ENCODE data around the gene STUM. TPM values are rescaled to one million over a fixed set of nuclear protein-coding genes. Genes with fewer than 3 reads are reported as not detected.

Gene STUM
- total and polyA plus RNA-seq, 4 donors = 0.13 to 3.0 (median 1.7) TPM

DNA sequence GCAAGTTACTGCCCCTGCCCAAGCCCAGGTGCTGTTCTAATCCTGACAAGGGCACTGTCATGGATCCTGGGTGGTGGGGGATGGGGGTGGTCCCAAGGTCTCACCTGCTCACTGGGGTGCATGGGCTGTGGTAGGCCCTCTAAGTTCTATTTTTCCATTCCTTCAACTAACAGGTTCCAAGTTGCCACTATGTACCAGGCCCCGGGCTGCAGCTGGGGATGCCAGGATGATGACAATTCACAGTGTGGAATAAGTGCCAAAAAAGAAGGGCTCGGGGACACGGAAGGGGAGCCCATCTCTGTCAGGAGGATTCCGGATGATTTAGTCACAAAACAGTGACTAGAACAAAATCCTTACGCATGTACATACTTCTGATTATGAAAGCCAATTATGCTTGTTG, 76.0 kb downstream of the STUM start:
- intact Hi-C loops (cut with DNase I) = no loop called here
- H3K9me3 ChIP-seq (ENCODE audit: control insufficient read depth, low read length) = peaks cover 2% of the 10 kb centered on the region
- DNase-seq (peak; percentile 25 to 55), ATAC-seq (ENCODE audit: low FRiP score) (no peak)
- H3K27ac ChIP-seq (ENCODE audit: low read depth in 1 of 2, low read length in 2 of 2) = no peak overlapping the region
- no peaks in the 10 kb centered on the region for H3K4me1 ChIP-seq (ENCODE audit: control insufficient read depth in 1 of 2, insufficient read depth in 2 of 2, low read length in 2 of 2)
- H3K27me3 ChIP-seq (ENCODE audit: control insufficient read depth in 1 of 2, insufficient read depth in 2 of 2, low read length in 1 of 2) = no peaks in the 10 kb centered on the region
- WGBS, 2 donors = 80 to 83% methylated on average over 5 of the region's 5 CpGs
- H3K36me3 ChIP-seq (ENCODE audit: control insufficient read depth in 1 of 2, insufficient read depth in 2 of 2, low read length in 1 of 2) = no peaks in the 10 kb centered on the region
- no peak overlapping the region for H3K4me3 ChIP-seq (ENCODE audit: low read length in 2 of 2)

DNA sequence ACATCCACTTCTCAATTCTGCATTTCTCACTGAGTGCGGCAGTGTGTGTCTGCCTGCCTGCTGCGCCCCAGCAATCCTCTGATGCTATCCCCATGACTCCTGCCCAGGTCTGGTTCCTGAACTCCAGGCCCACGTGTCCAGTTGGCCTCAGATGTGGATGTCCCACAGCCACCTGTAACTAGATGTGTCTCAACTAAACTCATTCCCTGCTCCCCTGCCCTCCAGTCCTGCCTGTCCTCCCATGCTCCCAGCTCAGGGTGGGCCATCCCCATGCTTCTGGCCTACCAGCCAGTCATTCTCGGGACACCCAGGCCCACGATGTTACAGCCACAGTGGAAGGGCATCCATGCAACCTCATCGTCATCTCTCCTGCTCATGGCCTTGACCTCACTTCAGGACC, 76.8 kb downstream of the STUM start:
- ATAC-seq (ENCODE audit: low FRiP score) = no peak
- intact Hi-C loops (cut with DNase I) = no loop called here
- Histone ChIP-seq H3K36me3 (ENCODE audit: control insufficient read depth in 1 of 2, insufficient read depth in 2 of 2, low read length in 1 of 2) (no peaks in the 10 kb centered on the region), H3K4me1 (ENCODE audit: control insufficient read depth in 1 of 2, insufficient read depth in 2 of 2, low read length in 2 of 2) (no peaks in the 10 kb centered on the region), H3K27ac (ENCODE audit: low read depth in 1 of 2, low read length in 2 of 2) (no peak overlapping the region), H3K27me3 (ENCODE audit: control insufficient read depth in 1 of 2, insufficient read depth in 2 of 2, low read length in 1 of 2) (no peaks in the 10 kb centered on the region), H3K4me3 (ENCODE audit: low read length in 2 of 2) (no peak overlapping the region), H3K9me3 (ENCODE audit: control insufficient read depth, low read length) (peaks cover 2% of the 10 kb centered on the region)
- DNase-seq = peak; percentile 45 to 67
- WGBS, 2 donors = 94 to 96% methylated on average over 6 of the region's 6 CpGs

- Histone ChIP-seq H3K4me3 (ENCODE audit: low read length in 2 of 2) (no peak overlapping the region), H3K9me3 (ENCODE audit: control insufficient read depth, low read length) (peaks cover 2% of the 10 kb centered on the region), H3K4me1 (ENCODE audit: control insufficient read depth in 1 of 2, insufficient read depth in 2 of 2, low read length in 2 of 2) (no peaks in the 10 kb centered on the region), H3K27ac (ENCODE audit: low read depth in 1 of 2, low read length in 2 of 2) (no peak overlapping the region), H3K27me3 (ENCODE audit: control insufficient read depth in 1 of 2, insufficient read depth in 2 of 2, low read length in 1 of 2) (no peaks in the 10 kb centered on the region), H3K36me3 (ENCODE audit: control insufficient read depth in 1 of 2, insufficient read depth in 2 of 2, low read length in 1 of 2) (no peaks in the 10 kb centered on the region)
- DNase-seq (peak; percentile 38 to 55), ATAC-seq (ENCODE audit: low FRiP score) (peak; percentile 20)
- intact Hi-C loops (cut with DNase I) = loop anchor here in 1 of 2 donors (2.0 kb wide), 1 partner anchor 203 kb away; no protein-coding TSS in a partner anchor
- WGBS, 2 donors = 77 to 78% methylated on average over 10 of the region's 10 CpGs
These were observed 77.4 kb downstream of the STUM start for GRCh38 chr1:226625832-226626576.

DNA sequence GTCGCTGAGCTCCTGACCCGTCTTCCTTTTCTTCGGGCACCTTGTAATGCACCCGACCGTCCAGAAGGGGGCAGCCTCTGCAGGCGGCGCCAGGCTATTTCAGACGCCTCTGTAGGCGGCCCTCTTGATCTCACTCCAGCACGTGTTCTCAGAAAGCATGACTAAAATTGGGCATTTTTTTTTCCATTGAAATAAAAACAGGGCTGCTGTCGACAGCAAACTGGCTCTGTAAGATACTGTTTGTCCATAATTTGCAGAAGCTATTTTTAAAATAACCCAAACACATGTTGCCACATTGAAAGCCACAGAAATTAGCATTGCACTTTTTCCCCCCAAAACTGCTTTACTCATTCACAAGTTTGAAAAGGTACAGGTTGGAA, 78.0 kb downstream of the STUM start:
- DNase-seq = peak; percentile 86 to 92
- no peaks in the 10 kb centered on the region for H3K4me1 ChIP-seq (ENCODE audit: control insufficient read depth in 1 of 2, insufficient read depth in 2 of 2, low read length in 2 of 2)
- WGBS, 2 donors = 1 to 2% methylated on average over 11 of the region's 11 CpGs
- H3K27ac ChIP-seq (ENCODE audit: low read depth in 1 of 2, low read length in 2 of 2) = no peak overlapping the region
- H3K9me3 ChIP-seq (ENCODE audit: control insufficient read depth, low read length) = peaks cover 2% of the 10 kb centered on the region
- intact Hi-C loops (cut with DNase I) = loop anchor here in 1 of 2 donors (2.0 kb wide), 1 partner anchor 202 kb away; no protein-coding TSS in a partner anchor
- H3K36me3 ChIP-seq (ENCODE audit: control insufficient read depth in 1 of 2, insufficient read depth in 2 of 2, low read length in 1 of 2) = no peaks in the 10 kb centered on the region
- H3K4me3 ChIP-seq (ENCODE audit: low read length in 2 of 2) = no peak overlapping the region
- peak; percentile 94 for ATAC-seq (ENCODE audit: low FRiP score)
- H3K27me3 ChIP-seq (ENCODE audit: control insufficient read depth in 1 of 2, insufficient read depth in 2 of 2, low read length in 1 of 2) = no peaks in the 10 kb centered on the region

- H3K9me3 ChIP-seq (ENCODE audit: control insufficient read depth, low read length) = peaks cover 2% of the 10 kb centered on the region
- H3K36me3 ChIP-seq (ENCODE audit: control insufficient read depth in 1 of 2, insufficient read depth in 2 of 2, low read length in 1 of 2) = no peaks in the 10 kb centered on the region
- H3K4me3 ChIP-seq (ENCODE audit: low read length in 2 of 2) = no peak overlapping the region
- intact Hi-C loops (cut with DNase I) = loop anchor here in 1 of 2 donors (2.0 kb wide), 1 partner anchor 202 kb away; no protein-coding TSS in a partner anchor
- ATAC-seq (ENCODE audit: low FRiP score) (no peak), DNase-seq (peak in 1 of 2 donors; percentile 32)
- no peak overlapping the region for H3K27ac ChIP-seq (ENCODE audit: low read depth in 1 of 2, low read length in 2 of 2)
- no peaks in the 10 kb centered on the region for H3K27me3 ChIP-seq (ENCODE audit: control insufficient read depth in 1 of 2, insufficient read depth in 2 of 2, low read length in 1 of 2)
- WGBS, 2 donors = 68 to 69% methylated on average over 6 of the region's 6 CpGs
- H3K4me1 ChIP-seq (ENCODE audit: control insufficient read depth in 1 of 2, insufficient read depth in 2 of 2, low read length in 2 of 2) = no peaks in the 10 kb centered on the region
These were observed 78.6 kb downstream of the STUM start for GRCh38 chr1:226627050-226627755.

- peak; percentile 27 to 69 for DNase-seq
These were observed 79.5 kb downstream of the STUM start for GRCh38 chr1:226627924-226628611.

GRCh38 chr1:226628612-226629155, 80.1 kb downstream of the STUM start:
- 87 to 88% methylated on average over 10 of the region's 10 CpGs for WGBS, 2 donors
- no peaks in the 10 kb centered on the region for H3K4me1 ChIP-seq (ENCODE audit: control insufficient read depth in 1 of 2, insufficient read depth in 2 of 2, low read length in 2 of 2)
- no peak overlapping the region for H3K4me3 ChIP-seq (ENCODE audit: low read length in 2 of 2)
- H3K27me3 ChIP-seq (ENCODE audit: control insufficient read depth in 1 of 2, insufficient read depth in 2 of 2, low read length in 1 of 2) = no peaks in the 10 kb centered on the region
- H3K9me3 ChIP-seq (ENCODE audit: control insufficient read depth, low read length) = no peaks in the 10 kb centered on the region
- H3K27ac ChIP-seq (ENCODE audit: low read depth in 1 of 2, low read length in 2 of 2) = no peak overlapping the region
- ATAC-seq (ENCODE audit: low FRiP score) (no peak), DNase-seq (peak; percentile 17 to 50)
- no peaks in the 10 kb centered on the region for H3K36me3 ChIP-seq (ENCODE audit: control insufficient read depth in 1 of 2, insufficient read depth in 2 of 2, low read length in 1 of 2)
- intact Hi-C loops (cut with DNase I) = no loop called here

More at GRCh38 chr1:226627924-226628611, 79.5 kb downstream of the STUM start:
- H3K27me3 ChIP-seq (ENCODE audit: control insufficient read depth in 1 of 2, insufficient read depth in 2 of 2, low read length in 1 of 2) = no peaks in the 10 kb centered on the region
- H3K27ac ChIP-seq (ENCODE audit: low read depth in 1 of 2, low read length in 2 of 2) = no peak overlapping the region
- H3K9me3 ChIP-seq (ENCODE audit: control insufficient read depth, low read length) = no peaks in the 10 kb centered on the region
- no peak for ATAC-seq (ENCODE audit: low FRiP score)
- H3K4me3 ChIP-seq (ENCODE audit: low read length in 2 of 2) = no peak overlapping the region
- H3K4me1 ChIP-seq (ENCODE audit: control insufficient read depth in 1 of 2, insufficient read depth in 2 of 2, low read length in 2 of 2) = no peaks in the 10 kb centered on the region
- no peaks in the 10 kb centered on the region for H3K36me3 ChIP-seq (ENCODE audit: control insufficient read depth in 1 of 2, insufficient read depth in 2 of 2, low read length in 1 of 2)
- intact Hi-C loops (cut with DNase I) = loop anchor here in 1 of 2 donors (2.0 kb wide), 1 partner anchor 201 kb away; no protein-coding TSS in a partner anchor
- 90 to 92% methylated on average over 11 of the region's 11 CpGs for WGBS, 2 donors

DNA sequence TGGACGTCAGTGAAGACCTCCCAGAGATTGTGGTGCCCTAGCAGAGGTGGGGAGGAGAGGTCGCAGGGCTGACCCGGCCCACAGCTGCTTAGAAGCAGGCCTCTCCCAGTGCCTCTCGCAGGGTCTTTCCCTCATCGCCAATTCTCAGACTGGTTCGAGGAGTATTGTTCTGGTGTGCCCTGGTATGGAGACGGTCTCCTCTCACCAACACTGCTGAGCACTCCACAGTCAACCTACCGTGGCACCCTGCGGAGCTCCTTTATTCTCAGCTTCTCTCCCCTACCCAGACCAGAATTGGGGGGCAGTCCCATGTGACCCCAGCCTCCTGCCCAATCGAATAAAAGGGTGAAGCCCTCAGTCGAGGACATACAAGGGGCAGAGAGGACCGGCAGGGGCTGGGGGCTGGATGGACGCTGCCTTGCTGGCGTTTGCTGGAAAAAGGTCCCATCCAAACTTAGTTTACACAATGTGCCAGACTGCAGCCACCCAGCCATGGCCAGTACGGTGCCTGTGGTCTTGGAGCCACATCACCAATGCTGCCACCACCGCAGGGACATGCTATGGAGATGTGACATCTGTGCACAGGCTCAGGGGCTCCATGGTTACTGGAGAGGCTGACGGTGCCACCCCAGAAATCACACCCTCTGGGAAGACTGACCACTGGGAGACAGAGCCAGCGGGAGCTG, 80.8 kb downstream of the STUM start:
- peak; percentile 27 to 77 for DNase-seq
- intact Hi-C loops (cut with DNase I) = no loop called here
- Histone ChIP-seq H3K27me3 (ENCODE audit: control insufficient read depth in 1 of 2, insufficient read depth in 2 of 2, low read length in 1 of 2) (no peaks in the 10 kb centered on the region), H3K4me3 (ENCODE audit: low read length in 2 of 2) (no peak overlapping the region), H3K9me3 (ENCODE audit: control insufficient read depth, low read length) (no peaks in the 10 kb centered on the region), H3K27ac (ENCODE audit: low read depth in 1 of 2, low read length in 2 of 2) (no peak overlapping the region), H3K4me1 (ENCODE audit: control insufficient read depth in 1 of 2, insufficient read depth in 2 of 2, low read length in 2 of 2) (no peaks in the 10 kb centered on the region), H3K36me3 (ENCODE audit: control insufficient read depth in 1 of 2, insufficient read depth in 2 of 2, low read length in 1 of 2) (no peaks in the 10 kb centered on the region)
- WGBS, 2 donors = 89 to 90% methylated on average over 18 of the region's 18 CpGs
- ATAC-seq (ENCODE audit: low FRiP score) = no peak
